SKM-1 (cell line): ENCODE results near the gene CYP3A7.
"Not testable (repeated sequence)": the region's sequence is repeated elsewhere in the genome, so short reads cannot be mapped to it uniquely, and the experiment has no call there.

Experiments
- DNase-seq: peaks from one replicate; lab custom pipeline; 2025; ENCODE audit not compliant: unreplicated experiment; lab: John Stamatoyannopoulos, UW

CYP3A7 gene

GRCh38 chr7:99742737-99743394 lies 7.9 kb upstream of the CYP3A7 start:
- DNase-seq: no peak

GRCh38 chr7:99741441-99741795 lies 6.4 kb upstream of the CYP3A7 start:
- DNase-seq: no peak

- no peak for DNase-seq
Observed at GRCh38 chr7:99740573-99741440, 5.8 kb upstream of the CYP3A7 start.

GRCh38 chr7:99739699-99740572 lies 4.9 kb upstream of the CYP3A7 start:
- no peak for DNase-seq

GRCh38 chr7:99737726-99738125 lies 2.7 kb upstream of the CYP3A7 start:
- DNase-seq: no peak

GRCh38 chr7:99736667-99737066 lies 1.7 kb upstream of the CYP3A7 start:
- DNase-seq: not testable (repeated sequence)

- DNase-seq: peak; percentile 6
Observed at GRCh38 chr7:99733448-99733847, 1.5 kb downstream of the CYP3A7 start.

- DNase-seq: no peak
Observed at GRCh38 chr7:99733003-99733402, 2.0 kb downstream of the CYP3A7 start.

GRCh38 chr7:99731638-99732374 lies 3.2 kb downstream of the CYP3A7 start:
- no peak for DNase-seq

GRCh38 chr7:99730992-99731391 lies 4.0 kb downstream of the CYP3A7 start:
- no peak for DNase-seq

GRCh38 chr7:99730238-99730810 lies 4.7 kb downstream of the CYP3A7 start:
- DNase-seq: no peak

GRCh38 chr7:99729486-99730237 lies 5.3 kb downstream of the CYP3A7 start:
- no peak for DNase-seq

GRCh38 chr7:99728615-99729014 lies 6.4 kb downstream of the CYP3A7 start:
- no peak for DNase-seq

GRCh38 chr7:99723201-99723600 lies 11.8 kb downstream of the CYP3A7 start:
- DNase-seq: not testable (repeated sequence)

- DNase-seq: no peak
Observed at GRCh38 chr7:99720800-99721595, 14.0 kb downstream of the CYP3A7 start.

GRCh38 chr7:99719996-99720769 lies 14.8 kb downstream of the CYP3A7 start:
- no peak for DNase-seq

- no peak for DNase-seq
Observed at GRCh38 chr7:99713995-99714570, 20.9 kb downstream of the CYP3A7 start.
